Activated CD8-positive, alpha-beta T cell treated with anti-CD3 and anti-CD28 coated beads for 36 hours (primary cell): ENCODE results near the gene AKAP9. TPM values are rescaled to one million over a fixed set of nuclear protein-coding genes. Genes with fewer than 3 reads are reported as not detected.

Experiments used
- ATAC-seq: fragments of 200-7000 bp; cut with Tn5 transposase; one replicate; pipeline ENCODE4 v1.10.0; 2021; ENCODE audit warnings: mild to moderate bottlenecking, moderate library complexity
- CTCF ChIA-PET: fragments of 350-600 bp; sonication (Branson Sonifier 250); formaldehyde crosslinking; loops from one replicate; lab custom pipeline; 2021; ENCODE audit warnings: antibody characterized with exemption; lab: Charles Lee
- POLR2A ChIA-PET: fragments of 350-600 bp; sonication (Branson Sonifier 250); formaldehyde crosslinking; loops from one replicate; lab custom pipeline; 2021; ENCODE audit warnings: antibody characterized with exemption; lab: Charles Lee
- DNase-seq: peaks from one replicate; pipeline ENCODE4 v3.0.0-alpha.2; 2020
- H3K27ac Mint-ChIP-seq: one replicate; pipeline ENCODE4 v1.8.0; 2021; ENCODE audit warnings: mild to moderate bottlenecking, mixed read lengths
- H3K27me3 Mint-ChIP-seq: one replicate; pipeline ENCODE4 v1.8.0; 2021; ENCODE audit warnings: mixed read lengths
- H3K36me3 Mint-ChIP-seq: one replicate; pipeline ENCODE4 v1.8.0; 2021; ENCODE audit warnings: low read depth, mixed read lengths
- H3K4me1 Mint-ChIP-seq: one replicate; pipeline ENCODE4 v1.8.0; 2021; ENCODE audit warnings: low read depth, mixed read lengths
- H3K4me3 Mint-ChIP-seq: one replicate; pipeline ENCODE4 v1.8.0; 2021; ENCODE audit warnings: mild to moderate bottlenecking, moderate library complexity, mixed read lengths
- H3K9me3 Mint-ChIP-seq: one replicate; pipeline ENCODE4 v1.8.0; 2021; ENCODE audit warnings: mixed read lengths
- CTCF ChIP-seq: fragments of 200-600 bp; IDR thresholded peaks from one replicate; pipeline ENCODE4 v1.8.0; 2022; ENCODE audit warnings: antibody characterized with exemption, mild to moderate bottlenecking
- intact Hi-C: fragments of 100-400 bp; cut with micrococcal nuclease; formaldehyde crosslinking; loops from one replicate; pipeline ENCODE4 v1.10.0; 2022
- total RNA-seq, 2 experiments: library from RNA; stranded (reverse); gene quantifications; one replicate each; pipeline ENCODE4 v1.2.3, GENCODE V29; 2021

Gene AKAP9
- total RNA-seq, 2 experiments from 2014 or later: 24.8 to 28.4 TPM

- TF ChIP-seq CTCF: no peak
Observed at GRCh38 chr7:92110857-92111256, 170.2 kb downstream of the AKAP9 start.

GRCh38 chr7:92115821-92116220 lies 175.2 kb downstream of the AKAP9 start:
- no peak for TF ChIP-seq CTCF
- DNase-seq (no peak), ATAC-seq (no peak)
- ChIA-PET POLR2A (no interaction called here), CTCF (no interaction called here)
- Mint-ChIP-seq H3K4me1 (peaks cover 6% of the 10 kb centered on the region), H3K27me3 (no peaks in the 10 kb centered on the region), H3K4me3 (no peak overlapping the region), H3K9me3 (peaks cover 2% of the 10 kb centered on the region), H3K27ac (no peak overlapping the region), H3K36me3 (peaks cover 44% of the 10 kb centered on the region)
- intact Hi-C loops: no loop called here

More at GRCh38 chr7:92110857-92111256, 170.2 kb downstream of the AKAP9 start:
- H3K4me3 Mint-ChIP-seq: no peak overlapping the region
- no peak overlapping the region for H3K27ac Mint-ChIP-seq
- ATAC-seq (no peak), DNase-seq (no peak)
- peaks cover 22% of the 10 kb centered on the region for H3K36me3 Mint-ChIP-seq
- intact Hi-C loops: no loop called here
- no peaks in the 10 kb centered on the region for H3K9me3 Mint-ChIP-seq
- POLR2A ChIA-PET: no interaction called here
- no peaks in the 10 kb centered on the region for H3K4me1 Mint-ChIP-seq
- CTCF ChIA-PET: no interaction called here
- H3K27me3 Mint-ChIP-seq: no peaks in the 10 kb centered on the region

GRCh38 chr7:92116949-92117348 lies 176.3 kb downstream of the AKAP9 start:
- ChIA-PET POLR2A (no interaction called here), CTCF (no interaction called here)
- intact Hi-C loops: no loop called here
- Mint-ChIP-seq H3K36me3 (peaks cover 54% of the 10 kb centered on the region), H3K4me3 (no peak overlapping the region), H3K27ac (no peak overlapping the region), H3K4me1 (peaks cover 6% of the 10 kb centered on the region), H3K9me3 (peaks cover 2% of the 10 kb centered on the region), H3K27me3 (no peaks in the 10 kb centered on the region)
- no peak for DNase-seq
- TF ChIP-seq CTCF: no peak
- ATAC-seq: no peak

GRCh38 chr7:92119213-92119759 lies 178.6 kb downstream of the AKAP9 start:
- POLR2A ChIA-PET: no interaction called here
- CTCF ChIA-PET: no interaction called here
- intact Hi-C loops: no loop called here
- ATAC-seq (no peak), DNase-seq (no peak)
- no peak for TF ChIP-seq CTCF
- Mint-ChIP-seq H3K9me3 (peaks cover 2% of the 10 kb centered on the region), H3K36me3 (peaks cover 68% of the 10 kb centered on the region), H3K27me3 (no peaks in the 10 kb centered on the region), H3K27ac (no peak overlapping the region), H3K4me3 (no peak overlapping the region), H3K4me1 (peaks cover 6% of the 10 kb centered on the region)

- DNase-seq (no peak), ATAC-seq (no peak)
- Mint-ChIP-seq H3K4me1 (peaks cover 6% of the 10 kb centered on the region), H3K36me3 (peaks cover 64% of the 10 kb centered on the region), H3K4me3 (no peak overlapping the region), H3K9me3 (peaks cover 2% of the 10 kb centered on the region), H3K27me3 (no peaks in the 10 kb centered on the region), H3K27ac (no peak overlapping the region)
- TF ChIP-seq CTCF: no peak
- ChIA-PET POLR2A (no interaction called here), CTCF (no interaction called here)
- intact Hi-C loops: no loop called here
Observed at GRCh38 chr7:92121681-92122080, 181.0 kb downstream of the AKAP9 start.
